HTR-8/SVneo (cell line): ENCODE results near the gene WDR27.

Experiments used
- DNase-seq: peaks from one replicate; pipeline ENCODE4 v3.0.0; 2011; ENCODE audit warnings: low spot score, mixed read lengths; ENCODE audit not compliant: insufficient read length
- FAIRE-seq: peaks from 2 replicates; lab custom pipeline; 2011; peaks lifted over from hg19 to GRCh38; lab: Jason Lieb, UNC

WDR27 gene

GRCh38 chr6:169666441-169666840 lies 35.4 kb downstream of the WDR27 start:
- no peak for DNase-seq
- FAIRE-seq: no peak

DNA sequence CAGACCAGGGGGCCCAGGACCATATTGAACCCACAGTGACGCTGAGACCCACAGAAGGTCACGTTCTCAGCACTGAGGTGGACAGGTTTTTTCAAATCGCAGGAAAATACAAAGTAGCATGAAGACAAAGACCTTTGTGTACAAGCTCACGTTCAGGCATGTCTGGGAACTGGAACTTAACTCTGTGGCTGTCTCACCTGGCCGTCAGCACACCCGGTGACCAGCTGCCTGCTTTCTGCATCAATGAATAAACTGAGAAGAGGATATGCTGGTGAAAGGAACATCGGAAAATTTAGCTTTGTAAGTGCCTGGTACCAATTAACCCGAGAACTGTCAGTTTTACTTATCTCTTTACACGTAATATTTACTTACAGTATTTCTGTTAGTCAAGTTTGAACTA lies 36.5 kb downstream of the WDR27 start:
- DNase-seq (no peak), FAIRE-seq (no peak)

GRCh38 chr6:169664227-169664626 lies 37.6 kb downstream of the WDR27 start:
- DNase-seq (no peak), FAIRE-seq (no peak)

GRCh38 chr6:169663468-169663867 lies 38.4 kb downstream of the WDR27 start:
- DNase-seq: no peak
- FAIRE-seq: no peak

- FAIRE-seq: no peak
Observed at GRCh38 chr6:169661391-169661756, 40.5 kb downstream of the WDR27 start.

DNA sequence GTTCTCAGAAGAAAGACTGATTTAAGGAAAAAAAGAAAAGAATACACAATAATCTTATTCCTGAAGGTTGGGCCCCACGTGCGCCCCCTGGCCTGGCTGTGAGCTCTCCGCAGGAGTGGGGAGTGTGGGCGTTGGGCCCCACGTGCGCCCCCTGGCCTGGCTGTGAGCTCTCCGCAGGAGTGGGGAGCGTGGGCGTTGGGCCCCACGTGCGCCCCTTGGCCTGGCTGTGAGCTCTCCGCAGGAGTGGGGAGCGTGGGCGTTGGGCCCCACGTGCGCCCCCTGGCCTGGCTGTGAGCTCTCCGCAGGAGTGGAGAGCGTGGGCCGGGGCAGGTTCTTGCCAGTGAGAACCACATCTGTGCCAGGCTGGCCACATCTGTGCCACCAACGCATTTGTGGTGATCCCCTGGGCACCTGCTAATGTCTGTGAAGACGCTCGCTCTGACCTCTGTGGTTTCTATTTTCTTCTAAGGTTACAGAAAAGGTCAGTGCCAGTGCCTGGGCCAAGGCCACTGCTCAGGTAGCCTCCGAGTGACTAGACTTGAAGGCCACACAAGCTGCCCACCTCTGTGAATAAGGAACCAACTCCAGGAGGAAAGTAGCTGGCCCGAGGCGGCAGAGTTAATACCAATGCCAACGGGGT lies 41.0 kb downstream of the WDR27 start:
- DNase-seq (no peak), FAIRE-seq (no peak)

More at GRCh38 chr6:169661391-169661756, 40.5 kb downstream of the WDR27 start:
- DNase-seq: no peak

DNA sequence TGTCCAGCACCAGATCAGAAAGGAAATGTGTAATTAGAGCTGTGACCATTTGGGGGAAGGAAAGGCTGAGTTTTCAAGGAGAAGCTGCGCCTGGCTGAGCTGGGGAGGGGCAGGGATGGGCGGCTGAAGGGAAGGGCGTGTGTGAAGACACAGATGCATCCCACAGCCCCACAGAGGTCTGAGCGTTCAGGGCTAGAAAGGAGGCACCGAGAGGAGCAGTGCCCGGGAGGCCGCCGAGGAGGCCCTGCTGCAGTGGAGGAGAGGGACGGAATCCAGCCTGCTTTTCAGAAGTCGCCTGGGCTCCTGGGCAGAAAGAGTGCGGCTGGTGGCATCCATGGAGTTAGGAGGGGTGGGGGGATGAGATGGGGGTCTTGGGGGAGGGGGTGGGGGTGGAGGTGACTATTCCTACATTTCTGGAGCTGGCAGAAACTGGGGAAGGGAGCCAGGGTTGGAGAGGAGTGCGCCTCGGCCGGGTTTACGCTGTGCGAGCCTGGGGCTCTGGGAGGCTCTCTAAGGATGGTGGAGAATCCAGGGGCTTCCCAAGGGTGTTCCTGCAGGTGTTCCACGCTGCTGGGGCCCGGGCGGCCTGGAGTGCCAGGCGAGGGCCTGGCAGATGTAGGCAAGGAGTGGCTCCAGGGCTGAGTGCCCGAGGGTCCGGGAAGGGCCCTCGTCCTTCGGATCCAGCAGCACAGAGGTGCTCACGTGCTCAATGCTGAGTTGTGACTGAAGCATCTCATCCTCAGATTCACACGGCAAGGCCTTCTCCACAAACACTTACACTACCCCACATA lies 41.8 kb downstream of the WDR27 start:
- no peak for DNase-seq

GRCh38 chr6:169657284-169657610 lies 44.6 kb downstream of the WDR27 start:
- no peak for DNase-seq
- no peak for FAIRE-seq

More for the DNA sequence above, 41.8 kb downstream of the WDR27 start:
- no peak for FAIRE-seq

GRCh38 chr6:169656546-169657283 lies 45.1 kb downstream of the WDR27 start:
- FAIRE-seq (no peak), DNase-seq (no peak)

DNA sequence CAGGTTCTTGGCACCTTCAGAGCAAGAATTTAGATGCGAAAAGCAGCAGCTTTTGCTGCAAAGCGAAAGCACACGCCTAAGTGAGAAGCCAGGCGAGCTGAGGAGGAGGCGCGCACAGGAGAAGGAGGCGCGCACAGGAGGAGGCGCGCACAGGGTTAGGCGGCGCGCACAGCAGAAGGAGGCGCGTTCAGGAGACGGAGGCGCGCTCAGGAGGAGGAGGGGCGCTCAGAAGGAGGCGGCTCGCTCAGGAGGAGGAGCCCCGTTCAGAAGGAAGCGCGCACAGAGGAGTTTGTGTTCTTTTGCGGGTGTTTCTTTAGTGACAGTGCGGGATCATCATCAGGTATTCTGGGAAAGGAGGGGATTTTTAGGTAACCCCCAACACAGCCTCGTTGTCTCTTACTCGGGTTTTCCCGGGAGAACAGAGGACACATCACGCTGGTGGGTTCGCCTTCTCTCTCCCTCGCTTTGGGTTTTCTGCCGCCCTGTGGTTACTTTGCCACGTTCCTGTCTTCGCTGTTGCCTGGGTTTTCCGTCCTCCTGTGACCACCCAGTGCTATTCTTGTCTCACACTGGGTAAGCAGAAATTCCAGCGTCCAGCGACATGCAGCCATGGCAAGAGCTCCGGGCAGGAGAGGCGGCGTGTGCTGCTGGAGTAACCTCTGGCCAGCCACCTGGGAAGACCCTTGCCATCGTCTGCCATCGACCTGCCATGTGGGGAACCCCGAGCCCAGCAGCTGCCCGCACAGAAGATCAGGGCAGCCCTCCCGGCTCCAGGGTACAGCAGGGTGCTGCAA lies 47.0 kb downstream of the WDR27 start:
- FAIRE-seq (no peak), DNase-seq (no peak)

DNA sequence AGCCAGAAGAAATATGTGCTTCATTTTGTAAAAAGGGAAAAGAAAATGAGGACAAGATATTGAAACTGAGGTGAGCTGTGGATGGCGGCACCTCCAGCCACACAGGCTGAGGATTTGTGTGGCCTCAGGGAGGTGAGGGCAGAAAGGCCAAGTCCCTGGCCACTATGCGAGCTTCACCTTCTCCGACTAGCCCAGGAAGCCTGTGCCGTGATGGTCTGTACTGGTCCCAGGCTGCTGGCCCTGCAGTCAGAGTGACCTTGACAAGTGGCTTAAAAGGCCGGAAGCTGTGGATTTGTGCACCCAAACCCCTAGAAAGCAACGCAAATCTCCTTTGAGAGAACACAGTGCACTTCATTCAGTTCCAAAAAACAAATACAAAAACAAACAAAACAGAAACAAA lies 48.1 kb downstream of the WDR27 start:
- FAIRE-seq: no peak
- DNase-seq: no peak

DNA sequence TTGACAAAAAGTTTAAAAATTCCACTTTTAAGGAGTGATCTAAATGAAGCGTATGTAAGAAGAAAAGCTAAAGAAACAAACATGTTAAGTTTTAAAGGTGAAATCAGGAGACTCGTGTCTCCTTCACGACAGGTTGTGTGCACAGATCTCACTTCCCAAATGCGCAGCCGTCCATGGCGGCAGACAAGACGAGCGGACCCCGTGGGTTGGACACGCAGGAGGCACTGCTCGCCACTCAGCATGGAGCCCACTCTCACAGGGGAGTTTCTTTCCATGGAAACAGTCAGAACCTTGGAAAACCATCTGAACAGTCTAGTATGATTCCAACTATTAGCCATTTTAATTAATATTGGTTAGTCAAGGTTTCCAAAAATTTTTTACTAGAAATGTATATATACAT lies 48.9 kb downstream of the WDR27 start:
- no peak for FAIRE-seq
- DNase-seq: no peak

GRCh38 chr6:169651498-169651897 lies 50.3 kb downstream of the WDR27 start:
- FAIRE-seq (no peak), DNase-seq (no peak)

DNA sequence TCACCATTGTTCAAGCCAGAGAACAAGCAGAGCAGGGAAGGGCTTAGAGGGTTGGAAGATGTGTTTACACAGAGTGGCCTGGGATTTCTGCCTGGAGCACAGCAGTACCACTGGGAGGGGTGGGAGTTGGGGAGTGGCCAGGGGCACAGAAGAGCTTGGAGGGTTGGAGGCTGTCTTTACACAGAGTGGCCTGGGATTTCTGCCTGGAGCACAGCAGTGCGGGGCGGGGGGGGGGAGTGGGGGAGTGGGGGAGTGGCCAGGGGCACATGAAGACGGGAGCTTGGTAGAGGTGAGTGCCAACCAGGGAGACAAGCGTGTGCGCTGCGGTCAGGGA lies 50.9 kb downstream of the WDR27 start:
- no peak for DNase-seq
- no peak for FAIRE-seq

GRCh38 chr6:169650241-169650958 lies 51.4 kb downstream of the WDR27 start:
- FAIRE-seq (no peak), DNase-seq (no peak)

- DNase-seq: no peak
- FAIRE-seq: no peak
Observed at GRCh38 chr6:169648617-169649016, 53.2 kb downstream of the WDR27 start.

DNA sequence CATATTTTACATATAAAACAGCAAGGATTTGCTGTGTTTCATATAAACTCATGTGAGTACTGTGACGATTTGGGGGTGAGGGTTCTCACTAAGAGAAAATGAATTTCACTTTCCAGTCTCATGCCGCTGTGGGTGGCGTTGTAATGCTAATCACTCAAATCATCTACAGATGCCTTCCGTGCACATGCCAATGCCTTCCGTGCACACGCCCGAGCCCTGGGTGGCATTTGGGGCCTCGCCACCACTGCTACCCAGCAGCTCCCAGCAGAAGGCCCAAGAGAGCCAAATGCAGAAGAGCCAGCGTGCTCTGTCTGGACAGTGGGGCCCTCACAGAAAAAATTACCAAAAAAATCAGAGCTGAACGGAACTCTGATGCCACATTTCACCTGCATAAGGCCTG lies 53.7 kb downstream of the WDR27 start:
- no peak for DNase-seq

DNA sequence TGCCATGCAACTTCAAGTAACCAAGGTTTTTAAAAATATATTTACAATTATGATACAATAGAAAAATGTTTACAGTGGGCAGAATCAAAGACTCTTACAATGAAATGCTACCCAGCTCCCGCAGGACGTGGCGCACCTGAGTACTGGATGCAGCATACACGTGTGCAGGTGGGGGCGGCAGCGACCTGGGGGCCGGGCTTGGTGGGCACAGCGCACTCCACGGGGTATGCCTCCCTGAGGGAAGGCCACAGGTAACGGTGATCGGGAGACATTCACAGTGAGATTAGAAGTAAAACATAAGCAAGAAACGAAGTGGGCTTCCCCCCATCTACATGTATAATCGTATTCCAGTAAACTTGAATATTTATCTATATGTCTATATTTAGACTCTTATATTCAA lies 54.2 kb downstream of the WDR27 start:
- no peak for FAIRE-seq

More for the DNA sequence above, 53.7 kb downstream of the WDR27 start:
- FAIRE-seq: no peak

GRCh38 chr6:169646906-169647567 lies 54.8 kb downstream of the WDR27 start:
- no peak for DNase-seq
- FAIRE-seq: no peak

More for the DNA sequence above, 54.2 kb downstream of the WDR27 start:
- no peak for DNase-seq
